Suppressor macrophage treated with lipopolysaccharide for 1 hour (primary cell): ENCODE results near the gene SPON2.

Source experiments
- DNase-seq, 3 donors: peaks; one replicate each; pipeline ENCODE4 v3.0.0-alpha.2; 2020 to 2022

The SPON2 gene

DNA sequence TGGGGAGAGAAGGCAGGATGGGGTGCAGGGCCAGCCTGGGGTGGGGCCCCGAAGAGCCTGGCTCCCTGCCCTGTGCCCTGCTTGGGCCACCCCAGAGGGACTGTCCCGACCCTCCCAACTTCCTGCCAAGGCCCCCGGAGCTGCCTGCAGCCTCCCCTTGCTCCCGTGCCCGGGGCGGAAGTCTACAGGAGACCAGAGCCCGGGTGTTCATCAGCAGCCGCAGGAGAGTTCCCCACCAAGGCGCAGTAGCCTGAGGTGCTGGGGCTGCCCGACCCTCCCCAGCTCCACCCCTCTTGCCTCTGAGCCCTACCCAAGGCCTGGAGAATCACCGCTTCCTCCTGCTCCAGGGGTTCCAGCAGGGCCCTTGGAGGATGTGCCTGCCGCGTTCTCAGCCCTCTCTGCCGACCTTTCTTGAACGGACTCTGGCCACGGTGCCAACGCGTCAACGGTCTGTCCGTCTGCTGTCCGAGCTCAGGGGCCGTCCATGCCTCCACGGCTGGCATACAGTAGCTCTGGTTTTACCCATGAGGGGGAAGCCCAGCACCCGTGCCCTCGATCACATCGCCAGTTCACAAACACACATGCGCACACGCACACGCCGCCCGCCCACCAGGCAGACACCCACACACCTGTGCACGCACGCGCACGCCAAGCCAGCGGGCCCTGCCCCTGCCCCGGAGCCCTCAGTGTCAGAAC, 36.0 kb upstream of the SPON2 start:
- no peak for DNase-seq

DNA sequence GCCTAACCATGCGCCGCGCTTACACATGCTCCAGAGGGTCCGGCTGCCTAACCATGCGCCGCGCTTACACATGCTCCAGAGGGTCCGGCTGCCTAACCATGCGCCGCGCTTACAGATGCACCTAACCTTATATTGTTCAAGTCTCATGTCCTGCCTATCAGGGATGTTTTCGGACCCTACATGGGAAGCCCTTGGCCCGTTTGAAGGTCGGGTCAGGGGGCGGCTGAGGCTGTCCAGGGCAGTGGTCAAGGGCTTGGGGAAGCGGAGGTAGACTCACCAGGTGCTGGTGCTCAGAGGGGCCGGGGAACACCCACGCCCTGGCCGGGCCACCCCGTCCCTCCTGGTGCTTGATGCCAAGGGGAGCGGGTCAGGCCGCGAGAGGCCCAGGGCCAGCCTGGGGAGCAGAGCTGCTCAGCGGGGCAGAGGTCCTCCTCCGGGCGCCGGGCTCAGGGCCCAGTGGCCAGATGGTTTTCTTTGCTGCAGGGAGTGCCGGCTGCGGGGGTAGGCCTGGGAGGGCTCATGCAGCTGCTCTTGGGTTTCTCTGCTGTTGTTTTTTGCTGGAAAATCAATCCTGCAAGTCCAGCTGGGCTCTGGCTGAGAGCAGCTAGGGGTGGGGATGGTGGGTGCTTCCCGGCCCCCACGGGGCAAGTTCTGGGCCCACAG, 35.4 kb upstream of the SPON2 start:
- no peak for DNase-seq

DNA sequence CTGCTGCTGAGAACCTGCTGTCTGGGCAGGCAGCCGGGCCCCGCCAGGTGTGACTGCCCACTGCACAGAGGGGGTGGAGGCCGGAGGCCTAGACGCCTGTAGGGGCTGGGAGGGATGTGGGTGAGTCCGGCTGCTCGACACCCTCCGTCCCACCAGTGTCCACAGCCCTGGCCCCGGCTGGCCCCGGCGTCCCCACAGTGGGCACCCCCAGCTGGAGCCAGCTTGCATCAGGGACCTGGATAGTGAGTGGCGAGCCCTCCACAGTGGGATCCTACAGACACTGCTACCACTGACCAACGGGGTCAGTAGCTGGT, 34.7 kb upstream of the SPON2 start:
- no peak for DNase-seq

DNA sequence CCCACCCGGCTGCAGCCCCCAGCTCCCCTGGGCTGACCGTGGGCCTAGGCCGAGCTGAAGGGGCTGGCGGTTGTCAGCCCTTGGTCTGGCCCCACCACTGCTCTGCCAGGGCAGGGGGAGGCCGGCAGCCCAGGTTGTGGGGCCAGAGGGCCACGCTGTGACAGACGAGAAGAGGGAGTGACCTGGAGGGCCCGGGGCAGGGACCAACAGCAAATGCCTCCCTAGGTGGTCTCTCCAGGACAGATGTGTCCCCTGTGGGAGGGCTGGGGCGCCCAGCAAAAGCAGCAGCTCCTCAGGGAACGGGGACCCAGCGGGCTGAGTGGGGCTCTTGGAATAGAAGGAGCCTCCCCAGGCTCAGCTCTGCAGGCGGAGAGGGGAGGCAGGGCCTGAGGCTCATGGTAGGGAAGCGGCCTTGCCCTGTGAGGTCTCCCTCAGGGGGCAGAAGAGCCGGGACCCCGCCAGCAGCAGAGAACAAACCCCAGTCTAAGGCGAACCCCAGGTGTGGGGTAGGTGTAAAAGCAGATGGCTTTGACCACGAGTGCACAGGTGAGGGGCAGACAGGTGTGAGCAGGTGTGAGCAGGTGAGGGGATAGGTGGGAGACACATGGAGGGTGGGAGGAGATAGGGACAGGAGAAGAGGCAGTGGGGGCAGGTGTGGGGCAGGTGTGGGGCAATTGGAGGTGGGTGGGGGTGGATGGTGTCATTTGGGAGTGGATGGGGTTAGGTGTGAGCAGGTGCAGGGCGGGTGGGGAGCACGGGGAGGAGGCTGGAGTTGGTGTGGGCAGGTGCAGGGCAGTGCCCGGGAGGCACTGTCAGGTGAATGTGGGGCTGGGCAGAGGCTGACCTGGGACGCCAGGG, 34.1 kb upstream of the SPON2 start:
- no peak for DNase-seq

DNA sequence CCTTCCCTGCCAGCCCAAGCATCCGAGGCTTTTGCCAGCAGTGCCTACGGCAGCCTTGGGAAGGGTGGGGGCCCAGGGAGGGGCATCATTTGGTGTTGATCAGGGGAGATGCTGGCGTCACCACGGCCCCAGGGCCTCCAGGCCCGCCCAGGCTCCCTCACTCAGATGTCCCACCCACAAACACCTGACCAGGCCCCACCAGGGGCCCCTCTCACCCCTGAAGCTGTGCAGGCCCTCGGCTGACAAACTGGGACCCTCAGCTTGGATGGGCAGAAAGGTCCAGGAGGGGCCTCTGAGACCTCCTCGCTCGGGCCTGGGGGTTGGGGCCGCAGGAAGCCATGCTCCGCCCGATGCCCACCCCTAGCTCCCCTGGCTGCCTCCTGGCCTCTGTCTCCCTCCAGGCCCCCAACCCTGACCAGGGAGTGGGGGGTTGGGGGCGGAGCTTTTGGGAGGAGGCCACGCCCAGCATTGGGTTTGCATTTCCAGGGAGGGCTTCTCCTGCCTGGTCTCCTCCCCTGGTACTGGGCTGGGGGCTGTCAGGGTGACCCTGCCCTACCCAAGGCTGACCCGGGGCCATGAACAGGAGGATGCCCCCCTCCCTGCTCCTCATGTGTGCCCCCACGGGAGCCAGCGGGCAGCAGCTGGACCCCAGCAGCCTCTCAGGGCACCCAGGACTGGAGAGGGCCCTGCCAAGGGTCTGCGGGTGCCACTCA, 33.4 kb upstream of the SPON2 start:
- DNase-seq, result no peak

DNA sequence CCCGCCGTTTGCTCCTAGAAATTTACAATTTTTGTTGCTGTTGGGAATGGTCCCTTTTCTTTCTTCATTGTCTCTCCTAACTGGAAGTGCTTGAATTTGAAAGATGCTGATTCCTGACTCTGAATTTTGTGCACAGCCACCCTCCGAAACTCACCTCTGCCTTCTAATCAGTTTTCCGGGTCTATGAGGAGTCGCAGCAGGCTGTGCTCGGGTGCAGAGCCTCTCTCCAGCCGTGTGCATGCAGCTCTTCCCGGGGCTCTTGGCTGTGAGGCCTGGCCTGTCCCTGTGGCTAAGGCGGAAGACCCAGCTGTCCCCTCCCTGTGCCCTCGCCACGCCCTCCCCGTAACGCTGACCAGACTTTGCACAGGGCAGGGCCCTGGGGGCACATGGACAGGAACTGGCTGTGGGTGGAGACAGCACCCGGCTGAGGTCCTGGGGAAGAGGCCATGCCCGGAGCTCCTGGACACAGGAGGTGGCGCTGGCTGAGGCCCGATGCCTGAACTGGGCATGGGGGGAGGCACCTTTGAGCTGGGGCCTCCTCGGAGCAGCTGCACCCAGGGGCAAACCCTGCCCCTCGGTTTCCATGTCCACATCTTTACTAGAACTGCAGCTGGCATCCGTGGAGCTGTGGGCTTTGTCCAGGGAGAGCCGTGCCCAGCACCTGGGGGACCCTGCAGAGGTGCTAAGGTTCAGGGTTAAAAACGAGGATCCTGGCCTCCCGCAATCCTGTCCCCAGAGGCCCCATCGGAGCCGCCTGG, 32.6 kb upstream of the SPON2 start:
- no peak for DNase-seq

DNA sequence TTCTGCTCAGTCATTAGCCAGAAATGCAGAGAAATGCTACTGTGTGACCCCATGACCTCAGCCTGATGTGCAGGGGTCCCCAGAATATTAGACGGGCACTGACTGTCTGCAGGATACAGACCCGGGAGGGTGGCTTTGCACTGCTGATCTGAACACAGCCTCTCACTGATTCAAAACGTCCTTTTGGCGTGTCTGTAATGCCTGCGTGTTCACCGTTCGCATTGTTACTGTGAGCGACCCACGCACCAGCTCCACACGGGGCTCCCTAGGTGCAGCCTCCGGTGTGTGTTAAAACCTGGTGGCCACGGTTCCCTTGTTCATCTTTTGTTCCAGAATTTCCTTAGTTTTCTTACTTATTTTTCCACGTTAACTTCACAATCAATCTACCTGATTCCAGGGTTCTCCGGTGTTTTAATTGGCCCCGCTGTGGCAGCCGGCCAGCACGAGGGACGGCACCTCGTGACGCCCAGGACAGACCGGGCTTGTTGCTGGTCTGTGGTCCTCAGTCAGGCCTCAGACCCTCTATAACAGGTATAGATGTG, 32.0 kb upstream of the SPON2 start:
- no peak for DNase-seq

DNA sequence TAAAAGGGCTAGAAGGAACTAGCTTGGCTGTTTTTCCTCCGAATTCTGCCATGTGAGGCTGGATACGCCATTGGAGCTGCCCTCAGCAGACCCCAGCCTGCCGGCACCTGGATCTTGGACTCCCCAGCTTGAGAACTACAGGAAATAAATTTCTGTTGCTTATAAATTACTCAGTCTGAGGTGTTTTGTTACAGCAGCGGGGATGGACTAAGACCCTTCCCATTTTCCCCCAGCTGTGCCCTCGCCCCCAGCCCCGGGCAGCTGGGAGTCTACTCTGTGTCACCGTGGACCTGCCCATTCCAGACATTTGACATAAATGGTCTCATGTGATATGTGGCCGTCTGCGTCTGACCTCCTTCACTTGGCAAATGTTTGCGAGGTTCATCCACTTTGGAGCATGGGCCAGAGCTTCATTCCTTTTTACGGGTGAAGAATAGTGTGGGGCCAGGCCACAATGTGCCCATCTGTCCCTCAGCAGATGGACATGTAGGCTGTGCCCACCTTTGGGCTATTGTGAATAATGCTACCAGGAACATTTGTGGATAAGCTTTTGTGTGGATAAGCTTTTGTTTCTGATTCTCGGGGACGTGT, 30.7 kb upstream of the SPON2 start:
- DNase-seq, result no peak

DNA sequence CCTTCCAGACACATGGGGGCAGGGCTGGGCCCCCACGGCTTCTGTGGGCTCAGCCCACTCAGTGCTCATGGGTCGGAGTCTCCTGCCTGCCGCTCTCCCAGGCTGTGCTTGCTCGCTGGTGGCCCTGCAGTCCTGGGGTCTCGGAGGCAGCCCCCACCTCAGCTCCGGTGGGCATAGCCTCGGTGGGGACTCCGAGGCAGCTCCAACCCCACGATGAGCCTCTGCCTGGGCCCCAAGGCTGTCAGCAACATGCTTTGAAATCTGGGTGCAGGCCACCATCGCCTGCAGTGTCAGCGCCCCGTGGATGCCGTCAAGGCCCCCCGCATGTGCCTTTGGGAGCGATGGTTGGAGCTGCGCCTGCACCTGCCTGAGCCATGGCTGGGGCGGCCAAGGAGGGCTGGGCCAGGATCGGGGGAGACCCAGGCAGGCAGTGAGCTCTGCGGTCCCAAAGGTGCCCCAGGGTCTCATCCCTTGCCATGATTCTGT, 30.2 kb upstream of the SPON2 start:
- no peak for DNase-seq

DNA sequence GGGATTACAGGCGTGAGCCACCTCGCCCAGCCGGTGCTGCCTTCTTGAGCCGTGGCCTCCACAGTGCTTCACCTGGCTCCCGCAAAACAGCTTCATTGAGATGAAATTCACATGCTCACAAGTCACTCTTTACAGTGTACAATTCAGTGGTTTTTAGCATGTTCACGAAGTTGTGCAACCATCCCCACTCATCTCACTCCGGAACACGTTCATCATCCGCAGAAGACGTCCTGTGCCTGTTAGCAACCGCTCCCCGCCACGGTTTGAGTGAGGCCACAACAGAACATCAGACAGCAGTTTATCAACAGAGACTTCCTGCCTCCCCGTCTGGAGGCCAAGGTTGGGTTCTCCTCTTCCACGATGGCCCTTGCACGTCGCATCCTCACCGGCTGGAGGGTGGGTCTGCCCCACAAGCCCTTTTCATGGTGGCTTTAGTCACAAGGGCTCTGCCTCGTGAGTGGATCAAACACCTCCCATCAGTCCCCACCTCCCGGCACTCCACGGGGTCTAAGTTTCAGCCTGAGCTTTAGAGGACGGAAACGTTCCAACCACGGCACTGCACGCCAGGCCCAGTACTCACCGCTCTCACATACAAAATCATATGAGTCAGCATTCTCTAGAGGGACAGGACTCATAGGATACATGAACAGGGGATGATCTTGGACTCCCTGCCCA, 29.6 kb upstream of the SPON2 start:
- peak; percentile 66 to 70 (median 66) for DNase-seq

DNA sequence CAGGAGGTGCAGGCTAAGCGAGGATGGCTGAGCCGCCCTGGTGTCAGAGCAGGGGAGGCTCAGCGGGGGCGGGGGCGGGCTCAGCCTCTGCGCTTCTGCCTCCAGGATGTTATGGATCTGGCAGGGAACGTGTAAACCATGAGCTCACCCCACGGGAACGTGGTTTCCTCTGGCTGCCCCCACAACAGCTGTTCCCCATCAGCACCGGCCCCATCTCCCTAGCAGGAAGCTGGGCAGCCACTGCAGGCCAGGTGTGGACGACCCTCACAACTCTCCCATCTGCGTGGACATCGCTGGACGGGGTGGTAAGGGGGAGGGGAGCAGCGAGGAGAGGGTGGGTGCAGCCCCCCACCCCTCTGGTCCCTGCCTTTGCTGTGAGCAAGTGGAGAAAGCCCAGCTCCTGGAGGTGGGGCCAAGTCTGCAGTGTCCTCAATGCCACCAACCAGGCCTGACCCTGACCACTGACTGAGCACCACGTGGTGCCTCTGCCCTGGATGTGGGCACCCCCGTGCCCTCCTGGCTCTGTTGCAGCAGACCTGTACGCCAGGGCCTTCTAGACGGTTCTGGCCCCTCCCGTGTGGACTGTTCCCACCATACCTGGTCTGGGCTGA, 28.1 kb upstream of the SPON2 start:
- peak in 2 of 3 donors; percentile 30 to 33 for DNase-seq

DNA sequence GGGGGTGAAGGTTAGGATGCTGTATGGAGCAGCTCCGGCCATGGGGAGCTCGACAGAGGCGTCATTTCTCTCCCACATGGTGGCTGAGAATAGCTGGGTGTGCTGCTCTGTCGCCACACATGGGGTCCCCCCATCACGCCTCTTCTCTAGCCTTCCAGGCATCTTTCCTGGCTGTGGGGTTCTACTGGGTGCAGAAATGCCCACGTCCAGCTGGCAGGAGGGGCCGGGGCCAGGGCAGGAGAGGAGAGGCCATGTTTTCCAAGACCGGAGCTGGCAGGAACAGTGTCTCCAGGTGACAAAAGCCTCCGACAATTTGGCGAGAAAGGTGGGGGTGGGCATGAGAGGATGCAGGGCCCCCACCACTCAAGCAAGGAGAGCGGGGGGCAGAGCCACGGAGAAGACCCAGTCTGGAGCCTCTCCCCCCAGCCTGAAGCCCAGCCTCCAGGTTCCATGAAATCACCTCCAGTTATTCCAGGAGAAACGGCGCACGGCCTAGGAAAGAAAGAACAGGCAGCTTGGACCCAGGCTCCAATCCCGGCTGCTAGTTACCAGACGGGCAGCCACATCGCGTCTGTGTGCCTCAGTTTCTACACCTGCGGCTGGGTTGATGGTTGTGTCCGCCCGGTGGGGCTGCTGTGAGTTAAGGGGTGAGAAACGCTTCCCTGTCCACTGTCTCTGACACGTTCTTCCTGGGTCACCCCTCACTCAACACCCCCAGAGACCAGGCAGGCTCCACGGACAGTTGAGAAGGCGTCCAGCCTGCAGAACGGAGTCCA, 27.4 kb upstream of the SPON2 start:
- DNase-seq, result no peak

DNA sequence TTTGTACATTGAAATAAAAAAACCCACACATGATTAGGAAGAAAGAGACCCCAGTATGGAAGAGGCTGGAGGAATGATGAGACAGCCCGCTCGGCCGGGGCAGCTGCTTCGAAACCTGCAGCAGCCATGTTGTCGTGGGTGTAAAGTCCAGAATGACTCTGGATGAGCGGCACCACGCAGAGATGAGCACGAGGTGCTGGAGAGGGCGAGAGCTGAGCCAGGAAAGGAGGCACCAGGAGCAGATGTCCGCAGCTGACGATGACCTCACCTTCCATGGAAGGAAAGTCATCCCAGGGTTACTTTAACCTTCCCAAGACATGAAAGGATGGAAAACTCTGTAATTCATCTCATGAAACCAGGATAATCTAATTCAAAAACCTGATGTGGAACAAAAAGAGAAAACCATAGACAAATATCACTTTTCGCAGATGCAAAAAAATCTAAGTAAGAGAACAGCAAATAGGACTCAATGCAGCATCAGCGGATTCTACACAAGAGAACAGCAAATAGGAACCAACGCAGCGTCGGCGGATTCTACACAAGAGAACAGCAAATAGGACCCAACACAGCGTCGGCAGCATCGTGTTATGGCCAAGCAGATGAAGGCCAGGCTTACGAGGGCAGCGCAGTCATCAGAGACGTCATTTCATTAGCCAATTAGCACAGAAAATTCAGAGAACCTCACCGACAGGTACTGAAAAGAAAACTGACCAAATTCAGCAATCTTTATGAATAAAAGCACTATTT, 25.9 kb upstream of the SPON2 start:
- DNase-seq, result no peak

DNA sequence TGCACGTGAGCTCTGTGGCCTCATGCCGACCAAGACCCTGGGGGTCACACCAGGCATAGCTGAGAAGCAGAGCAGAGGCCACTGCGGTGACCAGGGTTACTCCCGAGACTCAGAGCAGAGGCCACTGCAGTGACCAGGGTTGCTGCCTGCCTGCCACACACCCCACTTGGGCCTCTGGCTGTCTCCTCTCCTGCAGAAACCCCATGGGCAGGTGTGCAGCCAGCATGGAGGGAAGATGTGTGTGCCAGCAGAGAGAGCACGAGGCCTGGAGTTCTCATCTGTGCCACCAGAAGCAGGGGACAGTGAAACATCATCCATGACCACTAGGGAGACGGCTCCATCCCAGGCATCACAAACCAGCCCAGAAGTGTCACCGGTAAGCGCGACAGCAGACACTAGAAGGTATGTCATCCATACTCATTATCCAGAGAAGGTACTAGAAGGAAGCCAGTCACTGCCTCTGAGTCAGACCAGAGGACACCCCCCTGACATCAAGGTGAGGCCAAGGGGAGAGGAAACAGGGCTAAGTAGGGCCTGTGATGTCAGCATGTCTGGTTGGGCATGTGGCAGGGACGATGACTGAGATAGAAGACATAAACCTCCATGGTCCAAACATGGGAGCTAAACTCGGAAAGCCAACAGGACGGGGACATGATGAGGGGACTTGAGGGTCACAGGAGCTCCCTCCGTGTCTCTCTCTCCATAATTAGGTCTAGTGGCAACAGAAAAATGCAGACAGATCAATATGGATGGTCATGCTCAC, 24.2 kb upstream of the SPON2 start:
- DNase-seq, result no peak

DNA sequence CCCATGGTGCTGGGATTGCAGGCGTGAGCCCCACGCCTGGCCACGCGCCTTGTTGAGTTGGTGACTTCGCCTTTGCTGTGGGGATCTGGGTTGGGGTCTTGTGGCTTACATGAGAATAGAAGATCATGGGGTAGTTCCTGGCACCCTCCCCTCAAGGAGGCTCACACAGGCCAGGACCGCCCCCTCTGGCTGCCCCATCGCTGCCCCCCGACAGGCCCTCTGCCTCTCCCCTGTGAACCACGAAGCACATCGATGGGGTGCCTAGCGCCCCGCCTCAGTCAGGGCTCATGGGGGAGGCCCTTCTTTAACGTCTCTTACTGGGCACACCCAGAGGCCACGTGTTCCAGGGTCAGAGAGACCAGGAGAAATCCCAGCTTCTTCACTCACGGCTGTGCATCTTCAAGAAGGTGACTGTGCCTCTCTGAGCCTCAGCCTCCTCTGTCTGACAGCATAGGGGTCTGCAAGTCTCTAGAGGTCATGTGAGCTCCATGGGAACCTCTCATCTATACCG, 23.6 kb upstream of the SPON2 start:
- DNase-seq, result no peak

DNA sequence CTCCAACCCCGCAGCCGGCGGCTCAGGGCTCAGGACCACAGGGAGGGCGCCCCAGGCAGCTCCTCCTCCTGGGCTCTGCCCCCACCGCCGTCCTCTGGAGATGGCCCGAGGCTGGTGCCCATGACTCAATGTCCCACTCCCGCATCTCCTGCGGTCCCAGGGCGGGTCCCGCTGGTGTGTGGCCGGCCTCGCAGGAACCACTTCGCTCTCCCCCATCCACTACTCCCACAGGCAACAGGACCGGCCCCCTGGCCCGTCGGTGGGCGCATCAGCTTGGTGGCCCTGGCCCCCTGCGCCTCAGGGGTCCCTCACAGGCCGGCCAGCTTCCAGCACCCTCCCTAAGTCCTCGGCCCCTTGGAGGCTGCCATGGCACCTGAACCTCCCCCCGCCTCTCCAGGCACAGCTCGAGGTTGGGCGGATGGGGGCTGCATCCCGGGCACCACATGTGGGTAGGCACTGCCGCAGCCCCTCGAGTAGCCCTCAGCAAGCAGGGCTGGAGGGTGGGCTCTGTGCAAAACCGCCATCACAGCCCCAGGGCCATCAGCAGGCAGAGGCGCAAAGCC, 22.8 kb upstream of the SPON2 start:
- DNase-seq, result no peak

DNA sequence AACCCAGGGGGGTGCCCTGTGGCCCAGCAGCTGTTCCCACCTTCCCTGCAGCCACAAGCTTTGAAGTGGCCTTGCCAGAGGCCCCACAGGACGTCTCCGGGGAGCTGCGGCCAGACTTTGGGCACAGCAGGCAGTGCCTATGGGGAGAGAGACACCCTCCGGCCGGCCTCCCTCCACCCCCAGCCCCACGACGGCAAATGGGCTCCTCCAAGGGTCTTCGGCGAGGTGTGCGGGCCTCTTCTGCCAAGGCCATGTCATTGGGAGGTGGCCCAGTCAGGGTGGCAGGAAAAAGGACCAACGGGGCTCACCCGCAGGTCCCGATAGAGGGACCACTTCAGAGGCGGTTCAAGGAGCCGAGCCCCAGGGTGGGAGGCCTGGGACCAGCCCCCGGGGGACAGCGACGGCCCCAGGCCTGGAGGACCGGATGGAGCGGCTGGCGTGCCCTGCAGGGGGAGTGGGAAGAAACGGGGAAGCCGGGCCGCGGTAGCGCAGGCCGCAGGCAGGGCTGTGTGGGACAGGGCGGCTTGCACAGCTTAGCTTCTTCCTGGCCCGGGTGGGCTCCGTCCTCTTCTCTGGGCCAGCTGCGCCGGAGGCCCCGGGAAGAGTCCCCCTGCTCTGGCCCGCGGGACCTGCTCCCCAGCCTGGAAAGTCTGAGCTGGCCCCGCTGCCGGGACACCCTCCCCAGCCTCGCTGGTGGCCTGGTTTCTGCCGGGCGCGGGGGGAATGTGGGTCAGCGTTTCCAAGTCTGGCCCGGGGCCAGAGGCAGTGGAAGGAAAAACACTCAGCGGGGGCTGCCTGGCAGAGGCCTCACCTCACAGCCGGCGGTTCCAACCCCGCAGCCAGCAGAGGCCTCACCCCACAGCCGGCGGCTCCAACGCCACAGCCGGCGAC, 21.9 kb upstream of the SPON2 start:
- DNase-seq, result no peak
